HCT116 (cell line): ENCODE data around the gene ARHGEF25. TPM values are rescaled to one million over a fixed set of nuclear protein-coding genes. Genes with fewer than 3 reads are reported as not detected.

Source experiments
- ATAC-seq: fragments of 200-7000 bp; cut with Tn5 transposase; 2 replicates; pipeline ENCODE4 v1.9.1; 2020; ENCODE audit warnings: mild to moderate bottlenecking, moderate library complexity
- BruUV-seq: library from RNA; stranded (reverse); fragments of 400-500 nt; replicated peaks from 2 replicates; lab custom pipeline; 2021; lab: Mats Ljungman, UMichigan
- CTCF ChIA-PET: fragments of 300-600 bp; sonication (Branson Sonifier 250); formaldehyde crosslinking; loops from one replicate; lab custom pipeline; 2021; ENCODE audit warnings: antibody characterized with exemption; lab: Charles Lee
- POLR2A ChIA-PET: fragments of 300-600, 350-600 bp; sonication (Branson Sonifier 250); formaldehyde crosslinking; loops from one replicate; lab custom pipeline; 2021; ENCODE audit warnings: antibody characterized with exemption; lab: Charles Lee
- RAD21 ChIA-PET, 2 experiments: fragments of 300-600 bp; sonication (Branson Sonifier 250); formaldehyde crosslinking; loops; one replicate each; lab custom pipeline; 2023; ENCODE audit warnings: low total read pairs in 2 of 2; ENCODE audit not compliant: uncharacterized antibody in 2 of 2, unreplicated experiment in 2 of 2, low non-redundant PET in 1 of 2; lab: Charles Lee
- DNase-seq: peaks from one replicate; pipeline ENCODE4 v3.0.0-alpha.2; 2010; ENCODE audit warnings: low read depth, low spot score
- H2AFZ ChIP-seq: fragments of 200-600 bp; shearing (Covaris generic), sonication (generic); 2 replicates; pipeline ENCODE4 v1.6.1; 2017; ENCODE audit warnings: low read depth, mixed run types, mixed read lengths, antibody characterized with exemption, low read length; ENCODE audit not compliant: poor library complexity, severe bottlenecking
- H3K27ac ChIP-seq: 2 replicates; pipeline ENCODE4 v1.5.1; 2012; ENCODE audit warnings: low read depth, low read length
- H3K27me3 ChIP-seq: fragments of 200-600 bp; sonication (generic); 2 replicates; pipeline ENCODE4 v1.6.1; 2016; ENCODE audit warnings: mixed run types, low read length, mixed read lengths; ENCODE audit not compliant: insufficient read depth
- H3K36me3 ChIP-seq, 2 experiments: fragments of 200-500 bp in 1 of 2; fragments of 200-600 bp in 1 of 2; sonication (Bioruptor generic) in 1 of 2; sonication (generic) in 1 of 2; 2 replicates each; pipeline versions ENCODE4 v1.5.1 to v1.6.1; 2014 to 2016; ENCODE audit warnings: low read length in 2 of 2, inconsistent platforms in 1 of 2, mixed read lengths in 1 of 2, mixed run types in 1 of 2; ENCODE audit not compliant: insufficient read depth in 2 of 2, control insufficient read depth in 1 of 2
- H3K4me1 ChIP-seq, 2 experiments: fragments of 200-600 bp in 1 of 2; sonication (generic) in 1 of 2; 2 replicates each; pipeline versions ENCODE4 v1.5.1 to v1.6.1; 2012 to 2017; ENCODE audit warnings: low read length in 2 of 2, inconsistent platforms in 1 of 2, mild to moderate bottlenecking in 1 of 2, mixed read lengths in 1 of 2, mixed run types in 1 of 2, moderate library complexity in 1 of 2; ENCODE audit not compliant: insufficient read depth in 2 of 2, control insufficient read depth in 1 of 2
- H3K4me2 ChIP-seq: fragments of 200-600 bp; sonication (generic); 2 replicates; pipeline ENCODE4 v1.6.1; 2017; ENCODE audit warnings: mixed run types, low read length, mixed read lengths
- H3K4me3 ChIP-seq, 2 experiments: fragments of 200-600 bp in 1 of 2; sonication (generic) in 1 of 2; replicated peaks in 1 of 2; 2 replicates each; pipeline ENCODE4 v1.5.1; 2011 to 2016; ENCODE audit warnings: low read length in 2 of 2, control low read depth in 1 of 2, low read depth in 1 of 2, mild to moderate bottlenecking in 1 of 2, mixed read lengths in 1 of 2, mixed run types in 1 of 2
- H3K79me2 ChIP-seq: fragments of 200-600 bp; sonication (generic); 2 replicates; pipeline ENCODE4 v1.6.1; 2017; ENCODE audit warnings: mild to moderate bottlenecking, mixed run types, low read length, moderate library complexity, mixed read lengths; ENCODE audit not compliant: insufficient read depth
- H3K9ac ChIP-seq: fragments of 200-600 bp; sonication (generic); 2 replicates; pipeline ENCODE4 v1.6.1; 2016; ENCODE audit warnings: low read length, mixed read lengths
- H3K9me2 ChIP-seq: fragments of 200-600 bp; sonication (generic), shearing (Covaris generic); 2 replicates; pipeline ENCODE4 v1.6.1; 2017; ENCODE audit warnings: mixed run types, mild to moderate bottlenecking, moderate library complexity; ENCODE audit not compliant: insufficient read depth
- H3K9me3 ChIP-seq, 2 experiments: fragments of 200-500 bp in 1 of 2; fragments of 200-600 bp in 1 of 2; sonication (Bioruptor generic) in 1 of 2; sonication (generic) in 1 of 2; 2 replicates each; pipeline ENCODE4 v1.6.1; 2014 to 2017; ENCODE audit warnings: low read length in 2 of 2, mixed read lengths in 2 of 2, inconsistent platforms in 1 of 2, low read depth in 1 of 2, mild to moderate bottlenecking in 1 of 2, mixed run types in 1 of 2, moderate library complexity in 1 of 2; ENCODE audit not compliant: control insufficient read depth in 1 of 2, insufficient read depth in 1 of 2
- H4K20me1 ChIP-seq: fragments of 200-600 bp; sonication (generic), shearing (Covaris generic); 2 replicates; pipeline ENCODE4 v1.6.1; 2017; ENCODE audit warnings: mixed run types, mild to moderate bottlenecking, moderate library complexity; ENCODE audit not compliant: insufficient read depth
- CBX3 ChIP-seq: IDR thresholded peaks from 2 replicates; pipeline ENCODE4 v1.6.1; 2012; ENCODE audit warnings: low read depth
- CEBPB ChIP-seq: IDR thresholded peaks from 2 replicates; pipeline ENCODE4 v1.6.1; 2012; ENCODE audit warnings: low read depth
- ELF1 ChIP-seq: IDR thresholded peaks from 2 replicates; pipeline ENCODE4 v1.6.1; 2012; ENCODE audit warnings: low read depth, borderline replicate concordance
- EZH2 ChIP-seq: fragments of 200-600 bp; sonication (generic); IDR thresholded peaks from 2 replicates; pipeline ENCODE4 v1.6.1; 2017; ENCODE audit warnings: antibody characterized with exemption, mixed run types
- EZH2phosphoT487 ChIP-seq: fragments of 200-600 bp; IDR thresholded peaks from 2 replicates; pipeline ENCODE4 v1.6.1; 2018; ENCODE audit warnings: antibody characterized with exemption, borderline replicate concordance
- FOSL1 ChIP-seq: IDR thresholded peaks from 2 replicates; pipeline ENCODE4 v1.6.1; 2012; ENCODE audit warnings: low read depth
- JUND ChIP-seq: IDR thresholded peaks from 2 replicates; pipeline ENCODE4 v1.6.1; 2012
- POLR2A ChIP-seq: IDR thresholded peaks from 2 replicates; pipeline ENCODE4 v1.7.0; 2011; ENCODE audit warnings: borderline replicate concordance; ENCODE audit not compliant: insufficient read depth, insufficient read length; ENCODE audit errors: extremely low read depth
- POLR2AphosphoS5 ChIP-seq: IDR thresholded peaks from 2 replicates; pipeline ENCODE4 v1.6.1; 2011; ENCODE audit warnings: mild to moderate bottlenecking, low read depth, low read length, moderate library complexity
- RAD21 ChIP-seq: IDR thresholded peaks from 2 replicates; pipeline ENCODE4 v1.6.1; 2012; ENCODE audit warnings: low read depth, mild to moderate bottlenecking
- SRF ChIP-seq: IDR thresholded peaks from 2 replicates; pipeline ENCODE4 v1.6.1; 2012; ENCODE audit warnings: low read depth
- YY1 ChIP-seq: IDR thresholded peaks from 2 replicates; pipeline ENCODE4 v1.6.1; 2011; ENCODE audit warnings: low read length, low read depth, moderate library complexity, mild to moderate bottlenecking; ENCODE audit not compliant: insufficient replicate concordance; ENCODE audit errors: extremely low read depth
- intact Hi-C: fragments of 100-400 bp; cut with micrococcal nuclease; formaldehyde crosslinking; loops from 2 replicates; pipeline ENCODE4 v1.10.0; 2022
- total RNA-seq: library from RNA; stranded (reverse); gene quantifications from one replicate; pipeline ENCODE4 v1.2.1, GENCODE V29; 2021; ENCODE audit not compliant: unreplicated experiment
- TF ChIP-seq, protein P1 (sequence below): IDR thresholded peaks from 2 replicates; pipeline ENCODE4 v1.6.1; 2011; ENCODE audit warnings: mild to moderate bottlenecking, low read length, moderate library complexity; ENCODE audit not compliant: insufficient replicate concordance; ENCODE audit errors: extremely low read depth
- TF ChIP-seq, protein P2 (sequence below), 3 experiments: fragments of 200-600 bp in 1 of 3; sonication (generic) in 1 of 3; IDR thresholded peaks in 2 of 3; conservative IDR thresholded peaks in 1 of 3; 2 replicates each; pipeline ENCODE4 v1.5.1; 2012 to 2017; ENCODE audit warnings: low read depth in 2 of 3, low read length in 2 of 3, antibody characterized with exemption in 1 of 3, borderline replicate concordance in 1 of 3, control low read depth in 1 of 3, mild to moderate bottlenecking in 1 of 3, mixed read lengths in 1 of 3, mixed run types in 1 of 3, moderate library complexity in 1 of 3; ENCODE audit not compliant: insufficient read depth in 1 of 3

ARHGEF25 gene
- total RNA-seq, 1 experiment from 2014 or later = 3.6 TPM

GRCh38 chr12:57584050-57584449 lies 27.2 kb upstream of the ARHGEF25 start (continued):
- TF ChIP-seq EZH2phosphoT487 (no peak), POLR2A (no peak), ELF1 (no peak), FOSL1 (no peak)
- TF ChIP-seq, protein P1, sequence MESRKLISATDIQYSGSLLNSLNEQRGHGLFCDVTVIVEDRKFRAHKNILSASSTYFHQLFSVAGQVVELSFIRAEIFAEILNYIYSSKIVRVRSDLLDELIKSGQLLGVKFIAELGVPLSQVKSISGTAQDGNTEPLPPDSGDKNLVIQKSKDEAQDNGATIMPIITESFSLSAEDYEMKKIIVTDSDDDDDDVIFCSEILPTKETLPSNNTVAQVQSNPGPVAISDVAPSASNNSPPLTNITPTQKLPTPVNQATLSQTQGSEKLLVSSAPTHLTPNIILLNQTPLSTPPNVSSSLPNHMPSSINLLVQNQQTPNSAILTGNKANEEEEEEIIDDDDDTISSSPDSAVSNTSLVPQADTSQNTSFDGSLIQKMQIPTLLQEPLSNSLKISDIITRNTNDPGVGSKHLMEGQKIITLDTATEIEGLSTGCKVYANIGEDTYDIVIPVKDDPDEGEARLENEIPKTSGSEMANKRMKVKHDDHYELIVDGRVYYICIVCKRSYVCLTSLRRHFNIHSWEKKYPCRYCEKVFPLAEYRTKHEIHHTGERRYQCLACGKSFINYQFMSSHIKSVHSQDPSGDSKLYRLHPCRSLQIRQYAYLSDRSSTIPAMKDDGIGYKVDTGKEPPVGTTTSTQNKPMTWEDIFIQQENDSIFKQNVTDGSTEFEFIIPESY = no peak
- TF ChIP-seq, protein P2, sequence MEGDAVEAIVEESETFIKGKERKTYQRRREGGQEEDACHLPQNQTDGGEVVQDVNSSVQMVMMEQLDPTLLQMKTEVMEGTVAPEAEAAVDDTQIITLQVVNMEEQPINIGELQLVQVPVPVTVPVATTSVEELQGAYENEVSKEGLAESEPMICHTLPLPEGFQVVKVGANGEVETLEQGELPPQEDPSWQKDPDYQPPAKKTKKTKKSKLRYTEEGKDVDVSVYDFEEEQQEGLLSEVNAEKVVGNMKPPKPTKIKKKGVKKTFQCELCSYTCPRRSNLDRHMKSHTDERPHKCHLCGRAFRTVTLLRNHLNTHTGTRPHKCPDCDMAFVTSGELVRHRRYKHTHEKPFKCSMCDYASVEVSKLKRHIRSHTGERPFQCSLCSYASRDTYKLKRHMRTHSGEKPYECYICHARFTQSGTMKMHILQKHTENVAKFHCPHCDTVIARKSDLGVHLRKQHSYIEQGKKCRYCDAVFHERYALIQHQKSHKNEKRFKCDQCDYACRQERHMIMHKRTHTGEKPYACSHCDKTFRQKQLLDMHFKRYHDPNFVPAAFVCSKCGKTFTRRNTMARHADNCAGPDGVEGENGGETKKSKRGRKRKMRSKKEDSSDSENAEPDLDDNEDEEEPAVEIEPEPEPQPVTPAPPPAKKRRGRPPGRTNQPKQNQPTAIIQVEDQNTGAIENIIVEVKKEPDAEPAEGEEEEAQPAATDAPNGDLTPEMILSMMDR (IDR thresholded peaks at IDR 0.05 in 2 of 3, conservative IDR thresholded peaks at IDR 0.05 in 1 of 3; ENCODE audit: borderline replicate concordance in 1 of 3, insufficient read depth in 1 of 3, low read depth in 2 of 3, low read length in 2 of 3) = no peak
- TF ChIP-seq, all 23 proteins: peak for 0

GRCh38 chr12:57584690-57585089 lies 26.5 kb upstream of the ARHGEF25 start:
- Histone ChIP-seq H3K4me3 (no peak overlapping the region), H3K9me3 (no peaks in the 10 kb centered on the region), H3K4me1 (no peaks in the 10 kb centered on the region), H3K79me2 (no peaks in the 10 kb centered on the region), H3K4me2 (no peak overlapping the region), H3K9me2 (no peaks in the 10 kb centered on the region), H3K27ac (no peak overlapping the region), H2AFZ (no peak overlapping the region), H3K9ac (no peak overlapping the region), H3K36me3 (peaks cover 0 to 6% of the 10 kb centered on the region in 2 experiments; a peak in 1 of 4 replicates), H3K27me3 (no peaks in the 10 kb centered on the region), H4K20me1 (no peaks in the 10 kb centered on the region)
- POLR2A ChIA-PET = no interaction called here
- CTCF ChIA-PET = interaction anchor here (0.7 to 1.2 kb wide), 2 partner anchors 59 to 108 kb away, joined by 3 read pairs; no protein-coding TSS in a partner anchor
- DNase-seq = no peak
- RAD21 ChIA-PET = no interaction called here
- intact Hi-C loops = loop anchor here (5.0 kb wide), 1 partner anchor 108 kb away; the partner anchor contains the start of gene OS9
- ATAC-seq = no peak
- TF ChIP-seq POLR2AphosphoS5 (no peak), JUND (no peak), YY1 (no peak), EZH2phosphoT487 (no peak), EZH2 (no peak), SRF (no peak), RAD21 (no peak), FOSL1 (no peak), CEBPB (no peak), CBX3 (no peak)
- no TSS peak for BruUV-seq
